ENCODE results near the gene B3GNT7. TPM values are rescaled to one million over a fixed set of nuclear protein-coding genes. Genes with fewer than 3 reads are reported as not detected.

B3GNT7 gene
- total RNA-seq, 4 donors from 2014 or later = 3.0 to 5.7 (median 3.6) TPM

DNA sequence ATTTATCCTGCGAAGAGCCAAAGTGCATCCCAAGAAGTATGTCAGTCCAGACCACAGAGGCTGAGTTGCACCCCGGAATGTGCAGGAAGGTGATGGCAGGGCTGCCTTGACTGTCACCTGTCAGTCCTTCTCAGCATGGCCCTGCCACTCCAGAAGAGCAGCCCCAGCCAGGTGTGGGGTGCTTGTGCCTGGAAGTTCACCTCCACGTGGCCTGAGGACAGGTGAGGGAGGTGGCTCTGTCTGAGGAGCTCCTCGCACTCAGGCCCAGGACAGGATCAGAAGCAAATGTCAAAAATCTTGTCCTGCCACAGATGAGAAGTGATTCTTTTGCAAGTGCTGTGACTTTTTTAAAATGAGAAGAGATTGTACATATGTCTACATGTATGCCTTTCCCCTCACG is 31.4 kb upstream of the B3GNT7 start:
- Histone ChIP-seq H3K36me3 (peaks cover 0 to 75% of the 10 kb centered on the region in 2 donors), H3K4me3 (no peak overlapping the region), H3K9me3 (no peaks in the 10 kb centered on the region), H3K4me1 (no peaks in the 10 kb centered on the region), H3K27me3 (no peaks in the 10 kb centered on the region), H3K27ac (no peak overlapping the region)
- no peak for ATAC-seq
- TF ChIP-seq, protein P1, sequence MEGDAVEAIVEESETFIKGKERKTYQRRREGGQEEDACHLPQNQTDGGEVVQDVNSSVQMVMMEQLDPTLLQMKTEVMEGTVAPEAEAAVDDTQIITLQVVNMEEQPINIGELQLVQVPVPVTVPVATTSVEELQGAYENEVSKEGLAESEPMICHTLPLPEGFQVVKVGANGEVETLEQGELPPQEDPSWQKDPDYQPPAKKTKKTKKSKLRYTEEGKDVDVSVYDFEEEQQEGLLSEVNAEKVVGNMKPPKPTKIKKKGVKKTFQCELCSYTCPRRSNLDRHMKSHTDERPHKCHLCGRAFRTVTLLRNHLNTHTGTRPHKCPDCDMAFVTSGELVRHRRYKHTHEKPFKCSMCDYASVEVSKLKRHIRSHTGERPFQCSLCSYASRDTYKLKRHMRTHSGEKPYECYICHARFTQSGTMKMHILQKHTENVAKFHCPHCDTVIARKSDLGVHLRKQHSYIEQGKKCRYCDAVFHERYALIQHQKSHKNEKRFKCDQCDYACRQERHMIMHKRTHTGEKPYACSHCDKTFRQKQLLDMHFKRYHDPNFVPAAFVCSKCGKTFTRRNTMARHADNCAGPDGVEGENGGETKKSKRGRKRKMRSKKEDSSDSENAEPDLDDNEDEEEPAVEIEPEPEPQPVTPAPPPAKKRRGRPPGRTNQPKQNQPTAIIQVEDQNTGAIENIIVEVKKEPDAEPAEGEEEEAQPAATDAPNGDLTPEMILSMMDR (IDR thresholded peaks at IDR 0.05) = no peak
- TF ChIP-seq POLR2AphosphoS5 (IDR thresholded peaks at IDR 0.05) (no peak), EP300 (IDR thresholded peaks at IDR 0.05) (no peak), POLR2A (IDR thresholded peaks at IDR 0.05) (no peak)
- WGBS, 2 donors (ENCODE audit: low coverage in 1 of 2) = 65% methylated on average over 2 of the region's 5 CpGs; no CpG with 5 or more reads in 1 of the 2 donors

GRCh38 chr2:231364961-231365810 is 30.3 kb upstream of the B3GNT7 start:
- ATAC-seq = peak; percentile 19
- H3K27ac ChIP-seq = peak overlapping the region in 1 of 4 donors; percentile 20
- 60 to 83% methylated on average over 17 to 20 of the region's 22 CpGs for WGBS, 2 donors (ENCODE audit: low coverage in 1 of 2)

DNA sequence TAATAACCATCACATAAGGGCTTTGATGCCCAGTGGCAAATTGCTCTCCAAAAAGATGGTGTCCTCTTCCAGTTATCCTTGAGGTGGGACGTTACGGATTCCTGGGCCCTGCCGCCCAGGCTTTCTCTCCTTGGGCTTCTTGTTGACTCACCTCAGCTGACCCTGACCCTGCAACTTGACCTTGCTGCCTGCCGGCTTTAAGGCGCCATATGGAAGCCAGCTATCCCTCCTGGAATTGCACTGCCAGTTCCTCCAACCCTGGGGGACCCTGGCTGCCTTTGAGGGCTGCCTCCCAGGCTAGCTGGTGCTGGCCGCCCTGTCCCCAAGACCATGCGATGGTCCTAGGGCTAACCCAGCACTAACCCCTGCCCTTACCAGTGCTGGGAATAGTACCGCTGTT is 28.3 kb upstream of the B3GNT7 start:
- Histone ChIP-seq H3K27ac (no peak overlapping the region), H3K4me1 (no peaks in the 10 kb centered on the region), H3K9me3 (no peaks in the 10 kb centered on the region), H3K4me3 (no peak overlapping the region), H3K27me3 (no peaks in the 10 kb centered on the region), H3K36me3 (peaks cover 0 to 69% of the 10 kb centered on the region in 2 donors)
- TF ChIP-seq POLR2AphosphoS5 (IDR thresholded peaks at IDR 0.05) (no peak), EP300 (IDR thresholded peaks at IDR 0.05) (no peak), POLR2A (IDR thresholded peaks at IDR 0.05) (no peak)
- TF ChIP-seq, protein P1 (IDR thresholded peaks at IDR 0.05) = no peak
- ATAC-seq = no peak
- 92 to 100% methylated on average over 2 to 4 of the region's 8 CpGs for WGBS, 2 donors (ENCODE audit: low coverage in 1 of 2)

More at GRCh38 chr2:231364961-231365810, 30.3 kb upstream of the B3GNT7 start:
- no peak for TF ChIP-seq POLR2A (IDR thresholded peaks at IDR 0.05)
- TF ChIP-seq EP300 (IDR thresholded peaks at IDR 0.05) = no peak
- TF ChIP-seq, protein P1 (IDR thresholded peaks at IDR 0.05) = no peak
- no peak for TF ChIP-seq POLR2AphosphoS5 (IDR thresholded peaks at IDR 0.05)
- Histone ChIP-seq H3K4me3 (no peak overlapping the region), H3K4me1 (no peaks in the 10 kb centered on the region), H3K36me3 (peaks cover 0 to 71% of the 10 kb centered on the region in 2 donors), H3K9me3 (no peaks in the 10 kb centered on the region), H3K27me3 (no peaks in the 10 kb centered on the region)

DNA sequence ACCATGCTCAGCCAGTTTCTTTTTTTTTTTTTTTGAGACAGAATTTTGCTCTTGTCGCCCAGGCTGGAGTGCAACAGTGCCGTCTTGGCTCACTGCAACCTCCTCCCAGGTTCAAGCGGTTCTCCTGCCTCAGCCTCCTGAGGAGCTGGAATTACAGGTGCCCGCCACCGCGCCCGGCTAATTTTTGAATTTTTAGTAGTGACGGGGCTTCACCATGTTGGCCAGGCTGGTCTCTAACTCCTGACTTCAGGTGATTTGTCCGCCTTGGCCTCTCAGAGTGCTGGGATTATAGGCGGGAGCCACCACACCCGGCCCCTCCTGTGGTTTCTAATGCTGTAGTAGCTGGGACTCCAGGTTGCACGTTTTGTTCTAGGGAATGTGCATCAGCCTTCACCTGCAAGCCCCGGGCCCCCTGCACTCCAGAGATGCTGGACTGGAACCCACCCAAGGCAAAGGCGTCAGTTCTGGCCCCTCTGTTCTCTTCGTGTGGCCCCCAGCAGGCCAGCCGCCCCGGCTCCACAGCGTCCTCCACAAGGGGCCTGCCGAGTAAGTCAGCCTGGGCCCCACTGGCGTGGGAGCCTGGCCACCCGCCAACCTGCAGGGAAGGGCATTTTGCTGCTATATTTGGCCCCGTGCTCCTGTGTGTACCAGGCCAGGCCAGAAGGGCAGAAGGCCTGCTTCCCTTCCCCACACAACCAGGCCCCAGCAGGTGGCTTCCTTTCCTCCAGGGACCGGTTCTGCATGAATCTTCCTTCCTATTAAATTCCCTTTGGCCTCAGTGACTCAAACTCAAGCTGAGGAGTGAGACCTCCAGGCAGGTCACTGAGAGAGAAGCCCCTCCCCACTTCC is 25.7 kb upstream of the B3GNT7 start:
- Histone ChIP-seq H3K9me3 (no peaks in the 10 kb centered on the region), H3K4me3 (no peak overlapping the region), H3K27me3 (no peaks in the 10 kb centered on the region), H3K27ac (no peak overlapping the region), H3K36me3 (peaks cover 0 to 52% of the 10 kb centered on the region in 2 donors), H3K4me1 (no peaks in the 10 kb centered on the region)
- ATAC-seq = no peak
- TF ChIP-seq POLR2A (IDR thresholded peaks at IDR 0.05) = no peak
- no peak for TF ChIP-seq EP300 (IDR thresholded peaks at IDR 0.05)
- TF ChIP-seq, protein P1 (IDR thresholded peaks at IDR 0.05) = no peak
- no peak for TF ChIP-seq POLR2AphosphoS5 (IDR thresholded peaks at IDR 0.05)
- WGBS, 2 donors (ENCODE audit: low coverage in 1 of 2) = 80 to 93% methylated on average over 2 to 14 of the region's 23 CpGs
